Glutamatergic neuron (in vitro differentiated cells): ENCODE data around the gene CAV2. TPM values are rescaled to one million over a fixed set of nuclear protein-coding genes. Genes with fewer than 3 reads are reported as not detected.

Experiments
- DNase-seq: peaks from one replicate; pipeline ENCODE4 v3.0.0; 2022
- H3K27ac Mint-ChIP-seq: one replicate; pipeline ENCODE4 v1.8.0; 2020; ENCODE audit warnings: mild to moderate bottlenecking, mixed read lengths, inconsistent platforms; ENCODE audit not compliant: unreplicated experiment
- H3K27me3 Mint-ChIP-seq: one replicate; pipeline ENCODE4 v1.8.0; 2020; ENCODE audit warnings: mild to moderate bottlenecking, moderate library complexity, mixed read lengths, inconsistent platforms; ENCODE audit not compliant: unreplicated experiment
- H3K36me3 Mint-ChIP-seq: one replicate; pipeline ENCODE4 v1.8.0; 2020; ENCODE audit warnings: mild to moderate bottlenecking, mixed read lengths, inconsistent platforms; ENCODE audit not compliant: unreplicated experiment
- H3K4me1 Mint-ChIP-seq: one replicate; pipeline ENCODE4 v1.8.0; 2020; ENCODE audit warnings: mild to moderate bottlenecking, low read depth, mixed read lengths, inconsistent platforms; ENCODE audit not compliant: unreplicated experiment
- H3K4me3 Mint-ChIP-seq: one replicate; pipeline ENCODE4 v1.8.0; 2020; ENCODE audit warnings: mild to moderate bottlenecking, mixed read lengths, inconsistent platforms; ENCODE audit not compliant: unreplicated experiment
- H3K9me3 Mint-ChIP-seq: one replicate; pipeline ENCODE4 v1.8.0; 2020; ENCODE audit warnings: mild to moderate bottlenecking, moderate library complexity, mixed read lengths, inconsistent platforms; ENCODE audit not compliant: unreplicated experiment
- CTCF ChIP-seq: fragments of 200-600 bp; sonication (generic); IDR thresholded peaks from one replicate; pipeline ENCODE4 v1.5.0; 2021; ENCODE audit not compliant: partially characterized antibody, unreplicated experiment
- long read RNA-seq: library from polyadenylated mRNA; unstranded; transcript quantifications from one replicate; pipeline ENCODE4 v2.0.0, GENCODE V29; 2020; ENCODE audit not compliant: unreplicated experiment
- total RNA-seq: library from RNA; stranded (reverse); fragmentation: NEBNext Ultra II Directional; extraction: Animal tissue kit (Norgen Biotek cat#: 25700); gene quantifications from one replicate; pipeline ENCODE4 v1.2.1, GENCODE V29; 2021; ENCODE audit not compliant: unreplicated experiment

CAV2 gene
- 1.7 TPM for total RNA-seq
- long read RNA-seq, partial matches to known transcripts = 0 of 3 reads
- long read RNA-seq, other reads (novel, unspliced or antisense) = 1 of 3 reads

- DNase-seq = peak; percentile 56
- Mint-ChIP-seq H3K4me1 (peaks cover 7% of the 10 kb centered on the region), H3K27ac (no peak within 1 kb of the TSS), H3K9me3 (no peaks in the 10 kb centered on the region), H3K36me3 (no peaks in the 10 kb centered on the region), H3K27me3 (no peaks in the 10 kb centered on the region), H3K4me3 (peak within 1 kb of the TSS; percentile 88)
- no peak for TF ChIP-seq CTCF
These were observed at the start of gene CAV2 for GRCh38 chr7:116499168-116500077. TSS of gene CAV2 (plus strand) at chr7:116499738. CDS start at chr7:116499782, 44 bp downstream.

- Mint-ChIP-seq H3K4me1 (peaks cover 6% of the 10 kb centered on the region), H3K4me3 (no peak overlapping the region), H3K9me3 (no peaks in the 10 kb centered on the region), H3K27ac (no peak overlapping the region), H3K36me3 (no peaks in the 10 kb centered on the region), H3K27me3 (no peaks in the 10 kb centered on the region)
- no peak for TF ChIP-seq CTCF
- DNase-seq = no peak
These were observed 49.6 kb upstream of the CAV2 start for GRCh38 chr7:116449950-116450349.

GRCh38 chr7:116451957-116452729 is 47.4 kb upstream of the CAV2 start:
- TF ChIP-seq CTCF = no peak
- Mint-ChIP-seq H3K36me3 (no peaks in the 10 kb centered on the region), H3K4me1 (no peaks in the 10 kb centered on the region), H3K9me3 (peaks cover 1% of the 10 kb centered on the region), H3K27ac (no peak overlapping the region), H3K4me3 (no peak overlapping the region), H3K27me3 (no peaks in the 10 kb centered on the region)
- DNase-seq = no peak

- no peak for TF ChIP-seq CTCF
- Mint-ChIP-seq H3K27me3 (no peaks in the 10 kb centered on the region), H3K4me1 (no peaks in the 10 kb centered on the region), H3K27ac (no peak overlapping the region), H3K9me3 (peaks cover 1% of the 10 kb centered on the region), H3K4me3 (no peak overlapping the region), H3K36me3 (no peaks in the 10 kb centered on the region)
- DNase-seq = no peak
These were observed 45.2 kb upstream of the CAV2 start for GRCh38 chr7:116454377-116454776.
